Measurements from ENCODE around the gene MAPK8IP3. TPM values are rescaled to one million over a fixed set of nuclear protein-coding genes. Genes with fewer than 3 reads are reported as not detected.

Gene MAPK8IP3
- total RNA-seq, 1 donor from 2014 or later: 77.3 TPM

DNA sequence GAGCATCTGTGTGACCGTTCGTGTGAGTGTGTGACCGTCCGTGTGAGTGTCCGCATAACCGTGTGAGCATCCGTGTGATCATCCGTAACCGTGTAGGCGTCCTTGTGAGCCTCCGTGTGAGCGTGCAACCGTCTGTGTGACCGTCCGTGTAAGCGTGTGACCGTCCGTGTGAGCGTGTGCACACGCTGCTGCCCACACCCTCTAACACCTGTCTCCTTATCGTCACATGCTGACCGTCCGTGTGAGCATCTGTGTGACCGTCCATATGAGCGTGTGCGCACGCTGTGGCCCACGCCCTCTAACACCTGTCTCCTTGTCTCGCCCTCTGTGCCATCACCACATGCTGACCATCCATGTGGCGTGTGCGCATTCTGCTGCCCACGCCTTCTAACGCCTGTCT, 34.2 kb downstream of the MAPK8IP3 start:
- intact Hi-C loops (cut with DNase I): no loop called here
- H3K36me3 ChIP-seq: peaks cover 29% of the 10 kb centered on the region
- H3K9me3 ChIP-seq: no peaks in the 10 kb centered on the region
- H3K27me3 ChIP-seq: no peaks in the 10 kb centered on the region
- DNase-seq (no peak), ATAC-seq (no peak)
- H3K4me1 ChIP-seq: no peaks in the 10 kb centered on the region
- no peak overlapping the region for H3K4me3 ChIP-seq
- TF ChIP-seq, protein P1, sequence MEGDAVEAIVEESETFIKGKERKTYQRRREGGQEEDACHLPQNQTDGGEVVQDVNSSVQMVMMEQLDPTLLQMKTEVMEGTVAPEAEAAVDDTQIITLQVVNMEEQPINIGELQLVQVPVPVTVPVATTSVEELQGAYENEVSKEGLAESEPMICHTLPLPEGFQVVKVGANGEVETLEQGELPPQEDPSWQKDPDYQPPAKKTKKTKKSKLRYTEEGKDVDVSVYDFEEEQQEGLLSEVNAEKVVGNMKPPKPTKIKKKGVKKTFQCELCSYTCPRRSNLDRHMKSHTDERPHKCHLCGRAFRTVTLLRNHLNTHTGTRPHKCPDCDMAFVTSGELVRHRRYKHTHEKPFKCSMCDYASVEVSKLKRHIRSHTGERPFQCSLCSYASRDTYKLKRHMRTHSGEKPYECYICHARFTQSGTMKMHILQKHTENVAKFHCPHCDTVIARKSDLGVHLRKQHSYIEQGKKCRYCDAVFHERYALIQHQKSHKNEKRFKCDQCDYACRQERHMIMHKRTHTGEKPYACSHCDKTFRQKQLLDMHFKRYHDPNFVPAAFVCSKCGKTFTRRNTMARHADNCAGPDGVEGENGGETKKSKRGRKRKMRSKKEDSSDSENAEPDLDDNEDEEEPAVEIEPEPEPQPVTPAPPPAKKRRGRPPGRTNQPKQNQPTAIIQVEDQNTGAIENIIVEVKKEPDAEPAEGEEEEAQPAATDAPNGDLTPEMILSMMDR (IDR thresholded peaks at IDR 0.05): no peak
- no peak overlapping the region for H3K27ac ChIP-seq

DNA sequence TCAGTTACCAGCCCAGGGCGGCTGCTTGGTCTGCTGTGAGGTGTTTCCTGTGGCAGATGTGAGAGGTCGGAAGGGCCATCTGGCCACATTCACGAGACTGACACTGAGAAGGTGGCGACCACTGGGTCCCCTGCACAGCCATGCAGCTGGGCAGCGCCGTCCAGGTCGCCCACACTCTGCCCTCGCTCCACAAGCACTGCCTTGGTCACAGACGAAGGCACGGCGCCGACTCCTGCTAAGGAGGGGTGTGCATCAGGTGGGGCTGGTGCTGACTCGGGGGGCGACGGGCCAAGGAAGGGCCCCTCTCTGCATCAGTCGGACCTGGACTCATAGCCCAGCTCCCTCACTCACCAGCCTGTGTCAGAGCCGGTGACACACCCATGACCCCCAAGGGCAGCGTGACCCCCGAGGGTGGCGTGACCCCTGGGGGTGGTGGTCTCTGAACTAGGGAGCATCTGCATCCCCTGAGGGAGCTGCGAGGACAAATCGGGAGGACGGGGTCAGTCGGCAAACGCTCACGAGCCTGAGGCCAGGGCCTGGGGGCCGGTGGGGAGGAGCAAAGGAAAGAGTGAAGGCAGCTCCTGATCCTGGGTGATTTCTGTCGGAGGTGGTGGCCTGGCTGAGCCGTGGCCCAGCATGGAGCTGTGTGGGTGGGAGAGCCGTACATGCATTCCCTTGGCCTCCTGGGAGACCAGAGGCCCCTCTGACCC, 34.9 kb downstream of the MAPK8IP3 start:
- Histone ChIP-seq H3K27me3 (no peaks in the 10 kb centered on the region), H3K36me3 (peaks cover 34% of the 10 kb centered on the region), H3K4me3 (no peak overlapping the region), H3K27ac (no peak overlapping the region), H3K4me1 (no peaks in the 10 kb centered on the region), H3K9me3 (no peaks in the 10 kb centered on the region)
- ATAC-seq (peak; percentile 16), DNase-seq (no peak)
- intact Hi-C loops (cut with DNase I): no loop called here
- TF ChIP-seq, protein P1 (IDR thresholded peaks at IDR 0.05): no peak

DNA sequence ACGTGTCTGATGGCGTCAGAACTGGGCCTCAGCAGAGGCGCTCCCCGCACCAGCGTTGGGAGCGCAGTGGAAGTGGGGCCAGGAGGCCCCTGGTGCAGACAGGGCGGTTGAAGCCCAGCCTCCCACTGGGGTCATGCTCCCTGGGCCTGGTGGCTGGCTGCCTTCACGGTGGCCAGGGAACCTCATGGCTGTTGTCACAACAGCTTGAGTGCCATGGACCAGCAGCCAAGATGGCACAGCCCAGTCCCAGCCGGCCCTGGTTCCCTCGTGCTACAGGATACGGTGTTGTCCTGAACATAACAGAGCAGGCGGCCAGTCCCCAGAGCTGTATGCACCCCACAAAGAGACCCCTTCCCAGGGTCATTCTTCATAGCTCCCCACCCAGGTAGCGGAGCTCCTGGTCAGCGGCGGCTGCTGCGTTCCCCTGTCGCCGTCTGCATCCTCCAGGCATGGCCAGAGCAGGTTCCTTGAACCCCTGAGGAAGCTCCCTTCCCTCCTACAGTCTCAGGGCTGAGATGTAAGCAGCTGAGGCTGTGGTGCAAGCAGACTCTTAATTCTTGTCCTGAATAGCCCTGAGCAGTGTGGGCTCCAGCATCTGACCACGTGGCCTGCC, 35.7 kb downstream of the MAPK8IP3 start:
- Histone ChIP-seq H3K9me3 (no peaks in the 10 kb centered on the region), H3K27ac (no peak overlapping the region), H3K4me1 (no peaks in the 10 kb centered on the region), H3K36me3 (peaks cover 34% of the 10 kb centered on the region), H3K27me3 (no peaks in the 10 kb centered on the region), H3K4me3 (no peak overlapping the region)
- TF ChIP-seq, protein P1 (IDR thresholded peaks at IDR 0.05): no peak
- intact Hi-C loops (cut with DNase I): no loop called here
- no peak for ATAC-seq
- DNase-seq: no peak

DNA sequence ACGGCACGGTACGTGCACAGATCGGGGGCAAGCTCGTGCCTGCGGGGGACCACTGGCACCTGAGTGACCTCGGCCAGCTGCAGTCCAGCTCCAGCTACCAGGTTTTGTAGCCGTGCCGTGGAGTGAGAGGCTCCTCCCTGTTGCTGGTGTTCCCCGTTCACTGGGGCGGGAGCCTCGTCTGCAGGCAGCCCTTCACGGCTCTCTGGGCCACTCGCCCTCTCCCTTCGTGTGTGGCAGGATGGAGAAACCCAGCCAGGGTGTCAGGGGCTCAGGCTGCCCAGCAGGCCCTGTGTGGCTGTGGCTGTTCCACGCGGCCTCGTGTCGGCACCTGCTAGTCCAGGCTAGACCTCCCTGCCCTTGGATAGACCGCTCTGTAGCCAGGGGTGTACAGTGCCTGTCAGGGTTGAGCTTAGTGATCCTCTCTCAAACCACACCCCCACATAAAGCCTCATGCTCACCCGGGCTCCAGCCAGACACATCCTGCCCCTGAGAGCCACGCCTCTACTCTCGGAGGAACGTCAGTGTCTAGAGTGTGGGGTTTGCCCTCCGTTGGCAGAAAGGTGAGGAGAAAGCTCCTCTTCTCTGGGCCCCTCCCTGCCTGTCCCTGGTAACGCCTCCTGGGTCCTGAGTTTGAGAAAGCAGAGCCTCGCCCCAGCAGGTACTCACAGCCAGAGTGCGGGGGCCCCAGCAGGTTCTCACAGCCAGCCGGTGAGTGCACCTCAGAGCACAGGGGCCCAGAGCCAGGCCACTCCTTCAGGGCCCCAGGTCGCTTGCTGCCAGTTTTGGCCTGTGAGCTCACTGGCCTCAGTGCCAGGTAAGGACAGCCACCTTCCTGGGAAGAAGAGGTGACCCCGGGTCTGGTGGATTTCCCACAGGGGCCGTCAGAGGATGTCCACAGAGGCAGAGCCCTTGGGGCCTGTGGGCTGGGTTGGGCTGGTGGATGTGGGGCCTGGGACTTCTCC, 37.7 kb downstream of the MAPK8IP3 start:
- no peaks in the 10 kb centered on the region for H3K27me3 ChIP-seq
- H3K36me3 ChIP-seq: peaks cover 53% of the 10 kb centered on the region
- no peak overlapping the region for H3K4me3 ChIP-seq
- intact Hi-C loops (cut with DNase I): no loop called here
- TF ChIP-seq, protein P1 (IDR thresholded peaks at IDR 0.05): no peak
- no peaks in the 10 kb centered on the region for H3K9me3 ChIP-seq
- no peak overlapping the region for H3K27ac ChIP-seq
- ATAC-seq (no peak), DNase-seq (no peak)
- no peaks in the 10 kb centered on the region for H3K4me1 ChIP-seq

DNA sequence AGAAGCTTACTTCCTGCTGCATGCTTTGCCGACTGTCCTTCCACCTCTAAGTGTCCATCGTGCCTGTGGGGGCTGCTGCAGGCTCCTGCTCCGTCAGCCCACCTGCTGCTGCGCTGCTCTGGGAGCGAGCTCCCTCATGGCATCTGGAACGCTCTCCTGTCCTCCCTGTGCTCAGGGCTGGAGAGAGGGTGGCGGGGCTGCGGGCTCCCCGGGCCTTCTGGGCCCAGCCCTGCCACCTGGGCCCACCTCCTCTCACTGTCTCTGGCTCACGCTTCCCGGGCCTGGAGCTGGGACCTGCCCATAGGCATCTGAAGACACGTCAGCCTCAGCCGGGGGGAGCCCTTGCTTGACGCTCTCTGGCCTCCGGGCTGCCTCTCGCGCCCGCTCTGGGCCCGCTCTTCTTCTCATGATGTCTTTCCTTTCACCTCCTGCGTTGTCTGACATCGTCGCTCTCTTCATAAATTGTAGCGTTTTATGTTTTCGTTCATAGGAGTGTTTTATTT, 38.4 kb downstream of the MAPK8IP3 start:
- ATAC-seq: no peak
- no peaks in the 10 kb centered on the region for H3K4me1 ChIP-seq
- intact Hi-C loops (cut with DNase I): no loop called here
- no peak overlapping the region for H3K27ac ChIP-seq
- no peak for DNase-seq
- TF ChIP-seq, protein P1 (IDR thresholded peaks at IDR 0.05): no peak
- peaks cover 60% of the 10 kb centered on the region for H3K36me3 ChIP-seq
- no peaks in the 10 kb centered on the region for H3K27me3 ChIP-seq
- no peaks in the 10 kb centered on the region for H3K9me3 ChIP-seq
- H3K4me3 ChIP-seq: no peak overlapping the region

Data from upper lobe of right lung (tissue), 1 donor.